Thoracic aorta (tissue), 2 donors: Measurements from ENCODE around the gene AKAP3. TPM values are rescaled to one million over a fixed set of nuclear protein-coding genes. Genes with fewer than 3 reads are reported as not detected.

Experiments
- ATAC-seq: fragments of 150-250 bp; one replicate; pipeline ENCODE4 v1.8.0; 2017; ENCODE audit warnings: low read depth; ENCODE audit not compliant: insufficient number of reproducible peaks, low FRiP score
- DNase-seq: peaks from one replicate; pipeline ENCODE4 v3.0.0-alpha.2; 2020; ENCODE audit warnings: low spot score
- H3K27ac ChIP-seq, 2 donors: fragments of 200-600 bp; sonication (generic); 1 replicate in 1 of 2; 2 replicates in 1 of 2; pipeline ENCODE4 v1.5.1; 2016; ENCODE audit warnings: mild to moderate bottlenecking in 2 of 2, moderate library complexity in 2 of 2
- H3K27me3 ChIP-seq: fragments of 200-600 bp; sonication (generic); replicated peaks from 2 replicates; pipeline ENCODE4 v1.6.0; 2016; ENCODE audit warnings: mild to moderate bottlenecking; ENCODE audit not compliant: insufficient read depth
- H3K36me3 ChIP-seq: fragments of 200-600 bp; sonication (generic); one replicate; pipeline ENCODE4 v1.5.1; 2016
- H3K4me1 ChIP-seq, 2 donors: fragments of 200-600 bp; sonication (generic); 1 replicate in 1 of 2; 2 replicates in 1 of 2; pipeline versions ENCODE4 v1.5.1 to v1.6.0; 2016; ENCODE audit warnings: low read depth in 2 of 2, mild to moderate bottlenecking in 1 of 2; ENCODE audit not compliant: control insufficient read depth in 1 of 2
- H3K4me3 ChIP-seq: fragments of 200-600 bp; sonication (generic); 2 replicates; pipeline ENCODE4 v1.5.1; 2016; ENCODE audit warnings: mild to moderate bottlenecking
- H3K9me3 ChIP-seq: fragments of 200-600 bp; sonication (generic); 2 replicates; pipeline ENCODE4 v1.5.1; 2016
- CTCF ChIP-seq: fragments of 200-600 bp; sonication (generic); IDR thresholded peaks from one replicate; pipeline ENCODE4 v1.5.1; 2019; ENCODE audit warnings: antibody characterized with exemption
- total RNA-seq, 2 donors: library from RNA; depleted of rRNA; stranded (reverse); fragments of >200 nt; gene quantifications; one replicate each; pipeline versions ENCODE4 v1.1.0 to v1.2.3, GENCODE V29; 2016

Gene AKAP3
- total RNA-seq, 2 donors from 2014 or later = 1.4 to 3.3 TPM

DNA sequence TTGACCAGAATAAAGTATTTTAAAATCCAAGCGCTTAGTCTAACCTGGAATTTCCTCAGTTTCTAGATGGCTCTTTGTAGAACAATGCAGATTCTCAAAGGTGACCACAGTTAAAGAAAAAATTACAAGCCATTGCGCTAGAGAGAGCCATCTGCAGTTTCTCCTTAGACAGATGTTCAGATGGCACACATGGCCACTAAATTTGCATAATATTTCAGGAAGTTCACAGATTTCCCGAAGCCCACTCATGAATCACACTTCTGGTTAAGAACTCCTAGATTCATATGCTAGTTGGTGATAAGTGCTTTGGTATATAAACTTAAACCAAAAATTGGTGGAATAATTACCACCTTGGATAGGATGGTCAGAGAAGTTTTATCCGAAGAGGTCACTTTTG lies 749 bp downstream of the AKAP3 start:
- Histone ChIP-seq H3K36me3 (no peaks in the 10 kb centered on the region), H3K4me1 (peaks cover 14 to 24% of the 10 kb centered on the region in 2 donors), H3K4me3 (peak overlapping the region; percentile 89), H3K9me3 (no peaks in the 10 kb centered on the region), H3K27me3 (no peaks in the 10 kb centered on the region), H3K27ac (peak overlapping the region; percentile 83 to 87)
- no peak for ATAC-seq
- no peak for TF ChIP-seq CTCF
- no peak for DNase-seq

DNA sequence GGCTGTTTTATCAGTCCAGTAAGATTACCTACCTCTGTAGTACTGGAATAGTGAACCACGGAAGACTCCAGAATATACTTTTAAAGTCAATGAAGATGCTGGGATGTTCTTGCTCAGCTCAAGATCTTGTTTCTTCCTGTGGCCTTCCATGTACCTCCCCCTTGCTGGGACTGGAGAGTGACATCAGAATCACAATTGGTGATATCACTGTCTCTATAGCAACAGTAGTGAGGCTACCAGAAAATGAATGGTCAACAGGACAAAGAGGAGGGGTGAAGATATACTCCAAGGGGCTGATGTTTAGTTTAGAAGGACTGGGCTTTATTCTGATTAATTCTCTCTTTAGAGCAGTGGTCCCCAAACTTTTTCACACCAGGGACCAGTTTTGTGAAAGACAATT lies 3.8 kb downstream of the AKAP3 start:
- H3K4me3 ChIP-seq = no peak overlapping the region
- ATAC-seq = no peak
- no peaks in the 10 kb centered on the region for H3K36me3 ChIP-seq
- TF ChIP-seq CTCF = no peak
- no peaks in the 10 kb centered on the region for H3K9me3 ChIP-seq
- no peak for DNase-seq
- H3K27ac ChIP-seq = no peak overlapping the region
- peaks cover 5 to 14% of the 10 kb centered on the region in 2 donors for H3K4me1 ChIP-seq
- H3K27me3 ChIP-seq = no peaks in the 10 kb centered on the region

DNA sequence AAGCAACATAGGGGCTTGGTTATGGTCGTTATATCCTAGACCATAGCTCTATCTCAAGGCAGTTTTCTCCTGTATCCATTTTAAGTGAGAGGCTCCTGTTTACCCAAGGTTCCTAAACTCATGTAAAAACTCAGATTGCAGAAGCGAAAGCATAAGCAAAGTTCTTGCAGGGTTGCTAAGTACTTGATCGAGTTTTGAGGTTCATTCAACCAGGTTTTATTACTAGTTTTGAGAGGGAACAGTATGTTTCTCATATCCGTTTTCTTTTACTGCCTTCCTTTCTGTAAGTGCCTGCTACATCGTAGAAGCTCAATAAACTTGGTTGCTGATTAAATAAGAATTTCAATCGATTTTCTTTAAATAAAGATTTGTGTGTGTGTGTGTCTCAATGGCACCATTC lies 5.1 kb downstream of the AKAP3 start:
- H3K27me3 ChIP-seq = no peaks in the 10 kb centered on the region
- DNase-seq (no peak), ATAC-seq (no peak)
- no peak overlapping the region for H3K4me3 ChIP-seq
- no peak for TF ChIP-seq CTCF
- H3K9me3 ChIP-seq = no peaks in the 10 kb centered on the region
- peaks cover 0 to 8% of the 10 kb centered on the region in 2 donors for H3K4me1 ChIP-seq
- H3K27ac ChIP-seq = no peak overlapping the region
- no peaks in the 10 kb centered on the region for H3K36me3 ChIP-seq

- Histone ChIP-seq H3K4me1 (no peaks in the 10 kb centered on the region), H3K9me3 (no peaks in the 10 kb centered on the region), H3K27ac (no peak overlapping the region), H3K36me3 (no peaks in the 10 kb centered on the region), H3K27me3 (no peaks in the 10 kb centered on the region), H3K4me3 (no peak overlapping the region)
- no peak for ATAC-seq
- no peak for DNase-seq
- TF ChIP-seq CTCF = no peak
These were observed 18.6 kb downstream of the AKAP3 start for GRCh38 chr12:4630262-4630661.

DNA sequence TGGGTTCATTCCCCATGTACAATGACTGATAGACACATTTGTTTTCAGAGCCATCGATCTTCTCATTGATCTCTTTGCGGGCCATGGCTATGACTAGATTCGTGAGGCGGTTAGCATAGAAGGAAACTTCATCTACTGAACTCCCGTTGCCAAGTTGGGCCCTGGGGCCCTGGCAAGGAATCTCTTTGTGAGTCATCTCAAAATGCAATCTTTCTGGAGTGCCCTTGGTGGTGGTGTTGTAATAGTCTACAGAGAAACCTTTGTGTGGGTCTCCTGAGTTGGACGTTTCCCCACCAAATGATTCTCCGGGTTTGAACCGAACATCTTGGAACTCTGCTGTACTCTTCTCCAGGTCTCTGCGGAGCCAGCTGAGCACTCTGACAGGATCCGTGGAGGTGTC lies 20.4 kb downstream of the AKAP3 start:
- no peak for DNase-seq
- H3K9me3 ChIP-seq = no peaks in the 10 kb centered on the region
- no peaks in the 10 kb centered on the region for H3K36me3 ChIP-seq
- H3K4me3 ChIP-seq = no peak overlapping the region
- H3K4me1 ChIP-seq = no peaks in the 10 kb centered on the region
- no peak for TF ChIP-seq CTCF
- ATAC-seq = no peak
- H3K27me3 ChIP-seq = no peaks in the 10 kb centered on the region
- no peak overlapping the region for H3K27ac ChIP-seq
